H7 (cell line): ENCODE results near the gene NDEL1. TPM values are rescaled to one million over a fixed set of nuclear protein-coding genes. Genes with fewer than 3 reads are reported as not detected.
"Not testable (repeated sequence)": the region's sequence is repeated elsewhere in the genome, so short reads cannot be mapped to it uniquely, and the experiment has no call there.

Experiments used
- DNase-seq: peaks from one replicate; pipeline ENCODE4 v3.0.0; 2012
- H3K27me3 ChIP-seq: 2 replicates; pipeline ENCODE4 v1.6.0; 2011; ENCODE audit warnings: mild to moderate bottlenecking, low read length; ENCODE audit not compliant: control insufficient read depth, insufficient read depth
- H3K36me3 ChIP-seq: replicated peaks from 2 replicates; pipeline ENCODE4 v1.5.1; 2011; ENCODE audit warnings: low read length; ENCODE audit not compliant: control insufficient read depth, insufficient read depth
- H3K4me3 ChIP-seq: 2 replicates; pipeline ENCODE4 v1.5.1; 2011; ENCODE audit warnings: low read depth, mild to moderate bottlenecking, control low read depth, low read length, moderate library complexity; ENCODE audit not compliant: insufficient read depth
- total RNA-seq: library from RNA; depleted of rRNA; stranded (reverse); fragments of >200 nt; shearing (Covaris generic); gene quantifications from 2 replicates; pipeline ENCODE4 v1.2.3, GENCODE V29; 2014; rRNA removed

Gene NDEL1, protein sequence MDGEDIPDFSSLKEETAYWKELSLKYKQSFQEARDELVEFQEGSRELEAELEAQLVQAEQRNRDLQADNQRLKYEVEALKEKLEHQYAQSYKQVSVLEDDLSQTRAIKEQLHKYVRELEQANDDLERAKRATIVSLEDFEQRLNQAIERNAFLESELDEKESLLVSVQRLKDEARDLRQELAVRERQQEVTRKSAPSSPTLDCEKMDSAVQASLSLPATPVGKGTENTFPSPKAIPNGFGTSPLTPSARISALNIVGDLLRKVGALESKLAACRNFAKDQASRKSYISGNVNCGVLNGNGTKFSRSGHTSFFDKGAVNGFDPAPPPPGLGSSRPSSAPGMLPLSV
- total RNA-seq, result 18.6 and 32.8 TPM in 2 replicates

DNA sequence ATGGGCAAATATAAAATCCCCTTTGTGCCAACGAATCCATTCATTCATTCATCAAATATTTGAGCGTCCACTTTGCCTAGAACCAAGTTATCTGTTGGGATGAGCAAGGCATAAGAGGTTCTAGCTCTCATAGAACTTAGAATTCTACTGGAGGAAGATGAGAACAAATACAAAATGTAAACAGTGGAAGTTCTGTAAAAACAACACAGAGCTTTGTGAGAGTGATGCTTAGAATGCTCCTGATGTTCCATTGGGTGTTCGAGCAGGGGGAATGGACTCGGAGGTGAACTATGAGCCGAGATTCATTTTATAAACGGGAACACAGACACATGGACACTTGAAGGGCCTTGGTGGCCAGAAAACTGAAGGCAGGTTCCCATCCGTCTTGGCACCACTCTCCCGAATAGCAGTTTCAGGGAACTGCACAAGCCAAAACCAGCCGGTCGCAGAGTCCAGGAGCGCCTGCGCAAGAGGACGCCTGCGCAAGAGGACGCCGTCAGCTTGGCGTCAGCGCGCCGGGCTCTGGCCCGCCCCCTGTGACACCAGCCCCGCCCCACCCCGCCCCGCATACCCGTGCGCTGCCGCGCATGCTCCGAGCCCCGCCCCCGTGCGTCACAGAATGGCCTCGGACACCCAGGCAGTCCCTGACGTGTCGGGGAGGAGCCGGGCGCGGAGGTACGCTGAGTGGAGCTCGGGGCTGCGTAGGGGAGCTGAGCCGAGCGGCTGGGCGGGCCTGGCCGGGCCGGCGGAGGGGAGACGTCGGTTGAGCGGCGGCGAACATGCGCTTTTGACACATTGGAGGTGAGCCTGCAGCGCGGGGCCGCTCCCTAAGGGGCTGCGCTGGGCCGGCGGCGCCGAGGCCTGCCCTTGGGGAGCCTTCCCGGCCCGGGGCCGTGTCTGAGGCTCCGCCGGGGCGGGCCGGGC is at the start of gene NDEL1:
TSS of gene NDEL1 (plus strand) at position 640 of the 924 bp plus-strand sequence. CDS start 8,388 bp downstream, outside the sequence.
- DNase-seq, result peak; percentile 100
- Histone ChIP-seq H3K36me3 (peaks cover 2% of the 10 kb centered on the region; the same call in 1 of the 2 replicates), H3K27me3 (no peaks in the 10 kb centered on the region), H3K4me3 (peak within 1 kb of the TSS; percentile 88)

DNA sequence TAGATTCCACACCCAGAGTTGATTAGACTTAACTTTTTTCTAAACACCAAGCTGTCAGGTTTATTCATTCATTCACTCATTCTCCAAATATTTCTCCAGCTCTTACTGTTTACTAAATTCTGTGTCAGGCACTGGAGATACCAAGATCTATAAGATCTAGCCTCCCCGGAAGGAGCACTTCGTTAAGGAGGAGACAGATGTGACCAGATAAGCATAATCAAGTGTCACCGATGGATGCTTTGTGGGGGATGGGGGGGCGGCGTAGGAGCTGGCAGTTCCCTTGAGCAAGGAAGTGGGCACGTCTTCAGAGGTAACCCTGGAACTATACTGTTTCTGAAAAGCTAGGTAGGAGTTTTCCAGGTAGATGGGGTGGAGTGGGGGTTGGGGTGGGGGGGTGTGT is 48.8 kb upstream of the NDEL1 start:
- DNase-seq, result no peak
- H3K36me3 ChIP-seq, result peaks cover 2% of the 10 kb centered on the region
- H3K27me3 ChIP-seq, result no peaks in the 10 kb centered on the region
- no peak overlapping the region for H3K4me3 ChIP-seq

DNA sequence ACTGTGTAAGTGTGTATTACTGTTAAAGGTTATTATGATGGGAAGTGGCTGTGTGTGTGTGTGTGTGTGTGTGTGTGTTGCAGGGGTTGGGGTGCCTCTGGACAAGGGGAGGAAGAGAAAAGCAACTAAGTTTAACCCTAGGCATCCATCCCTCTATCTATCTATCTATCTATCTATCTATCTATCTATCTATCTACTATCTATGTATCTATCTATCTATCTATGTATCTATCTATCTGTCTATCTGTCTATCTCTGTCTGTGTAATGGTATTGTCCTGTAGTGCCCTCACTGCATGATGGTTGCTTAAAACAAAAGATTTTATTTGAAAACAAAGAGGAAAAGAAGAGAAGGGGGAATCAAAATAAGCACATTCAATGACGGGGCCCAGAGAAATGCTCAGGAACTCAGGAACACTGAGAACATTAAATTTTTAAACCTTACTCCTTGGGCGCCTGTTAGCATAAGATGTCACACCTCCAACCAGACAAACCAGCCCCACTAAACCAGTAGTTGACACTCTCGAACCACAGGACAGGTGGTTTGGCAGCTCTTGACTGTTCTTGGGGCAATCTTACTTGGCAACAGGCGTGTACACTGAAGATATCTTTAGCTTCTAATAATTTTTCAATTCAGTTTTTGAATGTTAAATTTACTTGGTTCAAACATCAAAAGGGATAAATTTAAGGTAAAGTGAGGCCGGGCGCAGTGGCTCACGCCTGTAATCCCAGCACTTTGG is 47.6 kb upstream of the NDEL1 start:
- no peaks in the 10 kb centered on the region for H3K27me3 ChIP-seq
- no peak for DNase-seq
- H3K4me3 ChIP-seq, result no peak overlapping the region
- H3K36me3 ChIP-seq, result no peaks in the 10 kb centered on the region

DNA sequence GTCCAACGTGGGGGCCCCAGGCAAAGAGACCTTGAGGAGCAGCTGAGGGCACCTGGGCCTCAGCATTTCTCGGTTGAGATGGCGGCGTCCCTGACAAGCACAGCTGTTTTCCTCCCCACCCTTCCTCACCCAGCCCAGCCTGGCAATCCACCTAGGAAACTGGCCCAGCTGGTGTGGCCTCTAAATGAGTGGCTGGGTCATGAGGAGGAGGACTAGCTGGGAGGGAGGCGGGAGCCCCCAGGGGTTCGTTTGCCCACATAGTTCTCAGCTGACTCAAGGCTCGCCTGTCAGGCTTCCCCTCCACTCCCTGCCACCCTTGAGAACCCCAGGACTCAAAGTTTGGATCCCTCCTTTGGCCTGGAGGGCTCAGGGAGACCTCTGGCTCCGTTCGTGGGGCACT is 44.0 kb upstream of the NDEL1 start:
- Histone ChIP-seq H3K27me3 (no peaks in the 10 kb centered on the region), H3K36me3 (no peaks in the 10 kb centered on the region), H3K4me3 (no peak overlapping the region)
- DNase-seq, result peak; percentile 56

DNA sequence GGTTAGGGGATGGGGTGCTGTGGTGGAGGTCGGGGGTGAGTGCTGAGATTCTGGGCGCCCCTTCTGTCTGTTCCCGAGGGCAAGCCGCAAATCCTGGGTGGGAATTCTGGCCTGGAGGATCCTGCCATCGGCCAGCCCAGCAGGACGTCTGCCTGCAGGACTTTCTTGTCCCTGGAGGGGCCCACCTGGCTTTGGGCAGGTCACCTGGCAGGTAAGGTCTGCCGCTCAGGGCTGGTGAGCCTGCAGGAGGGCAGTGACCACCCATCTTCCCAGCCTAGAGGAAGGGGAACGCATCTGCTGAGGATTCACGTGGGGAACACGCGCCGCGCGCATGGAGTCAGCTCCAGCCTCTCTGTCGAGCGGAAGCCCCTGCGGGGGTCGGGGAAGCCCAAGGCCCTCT is 43.4 kb upstream of the NDEL1 start:
- no peak overlapping the region for H3K4me3 ChIP-seq

DNA sequence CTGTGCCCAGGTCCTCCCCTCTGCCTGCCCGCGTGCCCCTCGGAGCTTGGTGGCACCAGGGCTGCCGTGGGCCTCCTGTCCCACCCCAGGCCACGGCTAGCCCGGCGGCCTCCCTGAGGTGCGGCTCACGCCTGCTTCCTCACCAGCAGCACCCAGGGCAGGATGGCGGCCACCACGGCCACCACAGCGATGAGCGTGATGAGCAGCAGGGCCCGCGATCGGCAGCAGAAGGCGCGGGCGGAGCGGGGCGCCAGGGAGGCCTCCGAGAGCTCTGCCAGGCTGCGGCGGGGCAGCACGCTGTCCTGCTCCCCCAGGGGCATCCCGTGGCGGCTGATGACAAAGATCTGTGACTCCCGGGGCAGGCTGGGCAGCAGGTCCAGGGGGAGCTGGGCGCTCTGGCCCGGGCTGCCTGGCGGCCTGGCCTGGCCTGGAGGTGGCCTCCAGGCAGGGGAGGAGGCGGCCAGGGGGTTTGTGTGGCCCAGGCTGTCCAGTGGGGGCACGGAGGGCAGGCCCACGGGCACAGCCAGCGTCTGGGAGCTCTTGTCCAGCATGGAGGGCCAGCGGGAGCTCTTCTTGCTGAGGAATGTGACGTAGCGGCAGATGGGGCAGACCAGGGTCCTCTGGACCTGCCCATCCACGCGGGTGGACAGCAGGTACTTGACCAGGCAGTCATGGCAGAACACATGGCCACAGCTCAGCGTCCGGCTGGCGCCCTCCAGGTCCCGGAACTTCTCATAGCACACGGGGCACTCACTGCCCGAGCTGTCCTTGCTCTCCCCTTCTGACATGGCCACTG is 42.8 kb upstream of the NDEL1 start:
- H3K27me3 ChIP-seq, result no peaks in the 10 kb centered on the region
- peak; percentile 60 for DNase-seq
- H3K36me3 ChIP-seq, result no peaks in the 10 kb centered on the region
- H3K4me3 ChIP-seq, result no peak overlapping the region

More for the DNA sequence above, 43.4 kb upstream of the NDEL1 start:
- H3K27me3 ChIP-seq, result no peaks in the 10 kb centered on the region
- H3K36me3 ChIP-seq, result no peaks in the 10 kb centered on the region
- DNase-seq, result peak; percentile 66

DNA sequence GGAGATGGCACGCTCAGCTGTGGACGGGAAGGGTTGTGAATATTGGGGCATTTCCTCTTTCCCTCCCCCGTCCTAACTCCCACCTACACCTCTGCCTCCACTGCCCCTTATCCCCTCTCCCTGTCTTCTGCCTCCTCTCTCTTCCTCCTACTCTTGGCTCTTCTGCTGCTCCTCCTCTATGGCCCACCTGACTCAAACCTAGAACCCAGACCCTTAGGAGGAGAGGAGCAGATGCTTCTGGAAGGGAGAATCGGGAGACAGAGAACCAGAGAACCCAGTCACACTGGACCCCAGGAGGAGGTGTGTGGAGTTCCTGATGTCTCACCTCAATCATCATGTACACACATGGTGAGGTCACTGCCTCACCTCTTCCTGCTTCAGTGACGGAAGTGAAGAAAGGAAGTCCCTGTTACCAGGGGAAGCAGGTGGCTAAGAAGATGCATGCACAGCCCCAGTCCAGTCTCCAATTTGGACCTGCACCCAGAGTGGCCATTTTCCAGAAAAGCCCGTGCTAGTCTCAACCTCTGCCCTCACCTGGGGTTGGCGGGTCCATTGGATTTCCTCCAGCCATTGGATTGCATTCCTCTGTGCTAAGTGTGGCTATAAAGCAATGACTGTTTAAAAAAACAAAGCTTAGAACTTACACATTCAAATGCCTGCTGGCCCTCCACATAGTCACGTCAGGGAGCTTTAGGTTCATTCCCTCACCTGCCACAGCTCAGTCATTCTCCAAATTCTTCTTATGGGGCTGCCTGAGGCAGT is 42.0 kb upstream of the NDEL1 start:
- Histone ChIP-seq H3K4me3 (no peak overlapping the region), H3K36me3 (no peaks in the 10 kb centered on the region), H3K27me3 (no peaks in the 10 kb centered on the region)
- no peak for DNase-seq

DNA sequence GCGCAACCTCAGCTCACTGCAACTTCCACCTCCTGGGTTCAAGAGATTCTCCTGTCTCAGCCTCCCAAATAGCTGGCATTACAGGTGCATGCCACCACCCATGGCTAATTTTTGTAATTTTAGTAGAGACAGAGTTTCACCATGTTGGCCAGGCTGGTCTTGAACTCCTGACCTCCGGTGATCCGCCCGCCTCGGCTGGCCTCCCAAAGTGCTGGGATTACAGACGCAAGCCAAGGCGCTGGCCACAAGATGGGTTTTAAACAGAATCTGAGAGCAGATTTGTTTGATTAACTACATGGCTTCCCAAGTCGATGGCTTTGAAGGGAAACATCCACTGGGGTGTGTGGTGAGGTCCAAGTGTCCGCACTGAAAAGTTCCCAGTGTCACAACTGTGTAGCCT is 41.2 kb upstream of the NDEL1 start:
- DNase-seq, H3K4me3 ChIP-seq, H3K27me3 ChIP-seq, H3K36me3 ChIP-seq: not testable (repeated sequence)

DNA sequence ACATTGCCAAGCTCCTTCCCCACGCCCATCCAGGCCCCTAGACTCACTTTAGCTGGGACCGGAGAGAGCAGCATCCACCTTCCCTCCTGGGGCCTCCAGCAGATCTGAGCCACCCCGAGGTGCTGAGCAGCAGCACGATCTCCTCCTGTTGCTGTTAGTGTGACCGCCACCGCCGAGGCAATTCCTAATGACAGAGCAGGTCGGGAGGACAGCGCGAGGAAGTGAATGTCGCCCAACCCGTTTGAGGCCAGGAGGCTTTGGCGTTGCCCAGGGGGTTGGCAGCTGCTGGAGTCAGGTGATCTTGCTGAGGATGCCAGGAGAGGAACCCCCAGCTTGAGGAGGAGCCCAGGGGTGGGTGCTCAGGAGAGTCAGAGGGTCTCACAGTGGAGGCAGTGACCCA is 38.0 kb upstream of the NDEL1 start, which contains the start of gene RNF222:
TSS of gene RNF222 (minus strand) at position 192 of the 400 bp plus-strand sequence. CDS start 4,366 bp downstream, outside the sequence.
- H3K4me3 ChIP-seq, result no peak within 1 kb of the TSS
- no peaks in the 10 kb centered on the region for H3K27me3 ChIP-seq
- no peaks in the 10 kb centered on the region for H3K36me3 ChIP-seq
- no peak for DNase-seq

DNA sequence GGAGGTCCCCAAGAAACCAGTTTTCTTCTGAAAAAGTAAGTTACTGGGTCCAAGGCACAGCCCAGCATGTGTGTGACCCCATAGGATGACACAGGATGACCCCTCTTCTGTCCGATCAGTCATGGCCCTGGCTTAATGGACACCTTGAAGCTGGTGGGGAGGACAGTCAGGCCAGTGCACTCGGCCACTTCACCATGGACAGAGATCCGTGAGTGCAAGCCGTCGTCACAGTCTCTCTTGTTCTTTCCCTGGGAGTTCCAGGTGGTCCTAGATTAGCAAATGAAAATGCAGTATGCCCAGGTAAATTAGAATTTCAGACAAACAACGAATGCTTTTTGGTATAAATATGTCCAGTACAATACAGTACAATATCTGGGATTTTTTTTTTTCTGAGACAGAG is 36.7 kb upstream of the NDEL1 start:
- DNase-seq, result no peak
- Histone ChIP-seq H3K27me3 (no peaks in the 10 kb centered on the region), H3K36me3 (no peaks in the 10 kb centered on the region), H3K4me3 (no peak overlapping the region)

DNA sequence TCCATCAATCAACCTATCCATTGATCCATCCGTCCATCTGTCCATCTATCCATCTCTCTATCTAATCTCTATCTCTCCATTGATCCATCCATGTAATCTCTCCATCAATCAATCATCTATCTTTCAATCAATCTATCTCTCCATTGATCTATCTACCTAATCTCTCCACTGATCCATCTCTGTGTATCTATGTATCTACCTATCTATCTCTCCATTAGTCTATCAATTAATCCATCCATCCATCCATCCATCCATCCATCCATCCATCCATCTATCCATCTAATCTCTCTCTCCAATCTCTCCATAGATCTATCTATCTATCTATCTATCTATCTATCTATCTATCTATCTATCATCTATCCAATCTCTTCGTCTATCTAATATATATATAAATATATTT is 34.6 kb upstream of the NDEL1 start:
- Histone ChIP-seq H3K4me3 (no peak overlapping the region), H3K27me3 (no peaks in the 10 kb centered on the region), H3K36me3 (no peaks in the 10 kb centered on the region)
- no peak for DNase-seq

DNA sequence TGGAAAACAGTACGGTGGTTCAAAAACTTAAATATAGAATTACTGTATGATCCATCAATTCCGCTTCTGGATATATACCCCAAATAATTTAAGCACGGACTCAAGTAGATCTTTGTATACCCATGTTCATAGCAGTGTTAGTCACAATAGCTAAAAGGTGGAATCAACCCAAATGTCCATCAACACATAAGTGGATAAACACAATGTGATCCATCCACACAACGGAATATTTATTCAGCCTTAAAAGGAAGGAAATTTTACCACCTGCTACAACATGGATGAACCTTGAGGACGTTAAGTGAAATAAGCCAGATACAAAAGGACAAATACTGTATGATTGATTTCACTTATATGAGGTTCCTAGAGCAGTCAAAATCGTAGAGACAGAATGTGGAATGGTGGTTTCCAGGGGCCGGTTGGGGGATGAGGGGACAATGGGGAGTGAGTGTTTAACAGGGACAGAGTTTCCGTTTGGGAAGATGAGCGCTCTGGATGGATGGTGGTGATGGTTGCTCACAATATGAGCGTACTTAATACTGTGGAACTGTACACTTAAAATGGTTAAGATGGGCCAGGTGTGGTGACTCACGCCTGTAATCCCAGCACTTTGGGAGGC is 32.7 kb upstream of the NDEL1 start:
- DNase-seq, result no peak
- no peak overlapping the region for H3K4me3 ChIP-seq
- no peaks in the 10 kb centered on the region for H3K27me3 ChIP-seq
- H3K36me3 ChIP-seq, result no peaks in the 10 kb centered on the region

DNA sequence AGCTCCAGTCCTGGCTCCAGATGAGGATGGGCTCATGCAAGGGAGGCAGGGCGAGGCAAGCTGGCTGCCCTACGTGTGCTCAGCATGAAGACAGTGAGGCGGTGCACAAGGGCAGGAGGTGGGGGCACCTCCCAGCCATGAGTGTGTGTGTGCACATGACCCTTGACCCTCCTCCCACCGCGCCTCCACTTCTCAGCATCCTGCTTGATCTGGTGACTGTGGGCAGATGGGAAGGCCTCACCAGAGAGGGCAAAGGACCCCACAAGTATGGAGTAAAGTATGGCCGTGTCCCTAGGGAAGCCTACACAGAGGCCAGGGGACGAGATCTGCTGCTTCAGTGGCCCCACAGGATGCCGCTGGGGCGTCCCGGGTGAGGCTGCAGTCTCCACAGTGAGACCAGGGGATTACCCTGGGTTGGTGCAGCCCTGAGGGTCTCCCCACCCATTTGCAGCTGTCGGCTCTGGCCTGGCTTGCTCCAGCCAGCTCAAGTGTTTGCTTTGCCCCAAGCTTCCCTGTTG is 30.1 kb upstream of the NDEL1 start:
- no peaks in the 10 kb centered on the region for H3K36me3 ChIP-seq
- DNase-seq, result no peak
- no peaks in the 10 kb centered on the region for H3K27me3 ChIP-seq
- no peak overlapping the region for H3K4me3 ChIP-seq
